ENCODE data around the gene TECR. TPM values are rescaled to one million over a fixed set of nuclear protein-coding genes. Genes with fewer than 3 reads are reported as not detected.

Gene TECR
- total RNA-seq, 4 donors from 2014 or later = 4.6 to 68.2 (median 33.9) TPM

GRCh38 chr19:14487370-14488125 lies 41.8 kb upstream of the TECR start:
- intact Hi-C loops (cut with DNase I; ENCODE audit: low total_unique reads) = no loop called here
- H3K36me3 ChIP-seq = no peaks in the 10 kb centered on the region
- H3K27me3 ChIP-seq = no peaks in the 10 kb centered on the region

GRCh38 chr19:14492756-14493337 lies 36.5 kb upstream of the TECR start:
- no peaks in the 10 kb centered on the region for H3K27me3 ChIP-seq
- H3K27ac ChIP-seq = no peak overlapping the region
- intact Hi-C loops (cut with DNase I; ENCODE audit: low total_unique reads) = no loop called here
- H3K9me3 ChIP-seq = no peaks in the 10 kb centered on the region
- H3K36me3 ChIP-seq = no peaks in the 10 kb centered on the region
- no peak overlapping the region for H3K4me3 ChIP-seq
- peaks cover 0 to 4% of the 10 kb centered on the region in 2 donors for H3K4me1 ChIP-seq
- TF ChIP-seq POLR2A (IDR thresholded peaks at IDR 0.05) = no peak
- no peak for TF ChIP-seq CTCF (IDR thresholded peaks at IDR 0.05)
- DNase-seq = no peak

More at GRCh38 chr19:14487370-14488125, 41.8 kb upstream of the TECR start:
- Histone ChIP-seq H3K4me3 (no peak overlapping the region), H3K27ac (no peak overlapping the region), H3K4me1 (no peaks in the 10 kb centered on the region), H3K9me3 (no peaks in the 10 kb centered on the region)
- no peak for DNase-seq
- TF ChIP-seq POLR2A (IDR thresholded peaks at IDR 0.05) = no peak
- TF ChIP-seq CTCF (IDR thresholded peaks at IDR 0.05) = no peak

GRCh38 chr19:14494411-14494810 lies 35.0 kb upstream of the TECR start:
- Histone ChIP-seq H3K36me3 (no peaks in the 10 kb centered on the region), H3K4me1 (peaks cover 0 to 4% of the 10 kb centered on the region in 2 donors), H3K9me3 (no peaks in the 10 kb centered on the region), H3K27ac (peak overlapping the region in 1 of 2 donors; percentile 65), H3K4me3 (no peak overlapping the region), H3K27me3 (no peaks in the 10 kb centered on the region)
- TF ChIP-seq CTCF (IDR thresholded peaks at IDR 0.05) = no peak
- TF ChIP-seq POLR2A (IDR thresholded peaks at IDR 0.05) = no peak
- DNase-seq = no peak
- intact Hi-C loops (cut with DNase I; ENCODE audit: low total_unique reads) = no loop called here

GRCh38 chr19:14494910-14495671 lies 34.3 kb upstream of the TECR start:
- Histone ChIP-seq H3K36me3 (no peaks in the 10 kb centered on the region), H3K27me3 (no peaks in the 10 kb centered on the region), H3K4me1 (peaks cover 0 to 4% of the 10 kb centered on the region in 2 donors), H3K4me3 (peak overlapping the region; percentile 65 to 99), H3K27ac (peak overlapping the region; percentile 65 to 80), H3K9me3 (no peaks in the 10 kb centered on the region)
- intact Hi-C loops (cut with DNase I; ENCODE audit: low total_unique reads) = no loop called here
- DNase-seq = no peak
- TF ChIP-seq POLR2A (IDR thresholded peaks at IDR 0.05) = no peak

- Histone ChIP-seq H3K36me3 (no peaks in the 10 kb centered on the region), H3K27ac (peak overlapping the region; percentile 65 to 80), H3K4me3 (peak overlapping the region; percentile 65 to 99), H3K9me3 (no peaks in the 10 kb centered on the region), H3K27me3 (no peaks in the 10 kb centered on the region), H3K4me1 (peaks cover 0 to 4% of the 10 kb centered on the region in 2 donors)
- no peak for TF ChIP-seq POLR2A (IDR thresholded peaks at IDR 0.05)
- no peak for TF ChIP-seq CTCF (IDR thresholded peaks at IDR 0.05)
- DNase-seq = no peak
- intact Hi-C loops (cut with DNase I; ENCODE audit: low total_unique reads) = no loop called here
Observed at GRCh38 chr19:14495672-14496028, 33.7 kb upstream of the TECR start.

Measured in uterus (tissue), 4 donors.